Spleen (tissue), 7 donors: ENCODE measurements around the gene SLC22A7.

Source experiments
- POLR2A ChIP-seq, 3 donors: fragments of 450-650 bp; IDR thresholded peaks; one replicate each; pipeline ENCODE4 v1.5.1; 2017; ENCODE audit warnings: antibody characterized with exemption in 3 of 3, mild to moderate bottlenecking in 1 of 3
- POLR2AphosphoS5 ChIP-seq, 3 donors: sonication (generic); formaldehyde crosslinking; IDR thresholded peaks; one replicate each; pipeline ENCODE4 v1.5.1; 2017; ENCODE audit warnings: antibody characterized with exemption in 3 of 3
- TF ChIP-seq, protein P1 (sequence below), 11 experiments: fragments of 200-600 bp in 7 of 11; fragments of 450-650 bp in 4 of 11; sonication (generic) in 4 of 11; IDR thresholded peaks in 8 of 11; conservative IDR thresholded peaks in 3 of 11; 1 replicate in 7 of 11; 2 replicates in 4 of 11; pipeline versions ENCODE4 v1.4.0 to v1.8.0; 2016 to 2021; ENCODE audit warnings: antibody characterized with exemption in 11 of 11, inconsistent platforms in 4 of 11, mild to moderate bottlenecking in 1 of 11
- donor health status: DM: no; HTN: no; CAD: no; lungs with moderate emphysema.
- donor health status: DM: no; HTN: no; CAD: no.
- donor health status: DM: no; HTN: no; CAD: no.

DNA sequence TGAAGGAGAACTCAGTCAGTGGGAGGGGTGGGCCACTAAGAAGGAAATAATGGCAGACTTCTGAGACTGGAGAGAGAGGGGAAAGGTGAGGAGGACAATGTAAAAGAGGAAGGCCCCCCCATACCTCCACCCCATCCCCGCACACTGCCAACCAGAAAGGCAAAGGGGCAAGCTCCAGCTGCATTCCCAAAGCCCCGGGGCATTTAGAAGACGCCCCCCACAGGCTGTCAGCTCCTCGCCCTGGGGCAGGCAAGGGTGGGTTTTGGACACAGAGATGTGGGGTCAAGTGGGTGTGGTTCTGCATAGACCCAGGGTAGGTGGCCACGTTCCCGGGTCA, 20.8 kb upstream of the SLC22A7 start:
- TF ChIP-seq, protein P1, sequence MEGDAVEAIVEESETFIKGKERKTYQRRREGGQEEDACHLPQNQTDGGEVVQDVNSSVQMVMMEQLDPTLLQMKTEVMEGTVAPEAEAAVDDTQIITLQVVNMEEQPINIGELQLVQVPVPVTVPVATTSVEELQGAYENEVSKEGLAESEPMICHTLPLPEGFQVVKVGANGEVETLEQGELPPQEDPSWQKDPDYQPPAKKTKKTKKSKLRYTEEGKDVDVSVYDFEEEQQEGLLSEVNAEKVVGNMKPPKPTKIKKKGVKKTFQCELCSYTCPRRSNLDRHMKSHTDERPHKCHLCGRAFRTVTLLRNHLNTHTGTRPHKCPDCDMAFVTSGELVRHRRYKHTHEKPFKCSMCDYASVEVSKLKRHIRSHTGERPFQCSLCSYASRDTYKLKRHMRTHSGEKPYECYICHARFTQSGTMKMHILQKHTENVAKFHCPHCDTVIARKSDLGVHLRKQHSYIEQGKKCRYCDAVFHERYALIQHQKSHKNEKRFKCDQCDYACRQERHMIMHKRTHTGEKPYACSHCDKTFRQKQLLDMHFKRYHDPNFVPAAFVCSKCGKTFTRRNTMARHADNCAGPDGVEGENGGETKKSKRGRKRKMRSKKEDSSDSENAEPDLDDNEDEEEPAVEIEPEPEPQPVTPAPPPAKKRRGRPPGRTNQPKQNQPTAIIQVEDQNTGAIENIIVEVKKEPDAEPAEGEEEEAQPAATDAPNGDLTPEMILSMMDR (IDR thresholded peaks at IDR 0.05 in 8 of 11, conservative IDR thresholded peaks at IDR 0.05 in 3 of 11), result no peak
- TF ChIP-seq POLR2A (IDR thresholded peaks at IDR 0.05) (no peak), POLR2AphosphoS5 (IDR thresholded peaks at IDR 0.05) (no peak)
